Hepatic stellate cell (primary cell): Measurements from ENCODE around the gene PNMA1.

Experiments used
- DNase-seq: peaks from one replicate; pipeline ENCODE4 v3.0.0; 2011; ENCODE audit warnings: low spot score

PNMA1 gene

DNA sequence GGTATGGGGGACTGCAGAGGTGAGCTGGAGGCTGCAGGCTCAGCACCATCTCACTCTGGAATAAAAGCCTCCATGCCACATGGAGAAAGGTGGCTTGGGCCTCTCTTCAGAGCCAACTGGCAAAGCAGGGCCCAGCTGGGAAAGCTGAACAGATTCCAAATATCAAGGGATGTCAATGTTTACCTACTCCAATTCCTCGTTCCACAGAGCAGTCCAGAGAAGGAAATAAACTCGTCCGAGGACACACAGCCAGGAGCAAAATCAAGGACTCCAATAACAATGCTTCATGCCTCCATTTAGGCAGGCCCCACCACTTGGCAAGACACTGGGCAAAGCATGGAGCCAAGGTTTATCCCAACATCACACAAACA lies 36.3 kb upstream of the PNMA1 start:
- no peak for DNase-seq

GRCh38 chr14:73749706-73750530 lies 35.7 kb upstream of the PNMA1 start:
- DNase-seq: no peak

GRCh38 chr14:73748858-73749357 lies 34.7 kb upstream of the PNMA1 start:
- DNase-seq: no peak

- no peak for DNase-seq
Measured at GRCh38 chr14:73747379-73748211, 33.4 kb upstream of the PNMA1 start.

DNA sequence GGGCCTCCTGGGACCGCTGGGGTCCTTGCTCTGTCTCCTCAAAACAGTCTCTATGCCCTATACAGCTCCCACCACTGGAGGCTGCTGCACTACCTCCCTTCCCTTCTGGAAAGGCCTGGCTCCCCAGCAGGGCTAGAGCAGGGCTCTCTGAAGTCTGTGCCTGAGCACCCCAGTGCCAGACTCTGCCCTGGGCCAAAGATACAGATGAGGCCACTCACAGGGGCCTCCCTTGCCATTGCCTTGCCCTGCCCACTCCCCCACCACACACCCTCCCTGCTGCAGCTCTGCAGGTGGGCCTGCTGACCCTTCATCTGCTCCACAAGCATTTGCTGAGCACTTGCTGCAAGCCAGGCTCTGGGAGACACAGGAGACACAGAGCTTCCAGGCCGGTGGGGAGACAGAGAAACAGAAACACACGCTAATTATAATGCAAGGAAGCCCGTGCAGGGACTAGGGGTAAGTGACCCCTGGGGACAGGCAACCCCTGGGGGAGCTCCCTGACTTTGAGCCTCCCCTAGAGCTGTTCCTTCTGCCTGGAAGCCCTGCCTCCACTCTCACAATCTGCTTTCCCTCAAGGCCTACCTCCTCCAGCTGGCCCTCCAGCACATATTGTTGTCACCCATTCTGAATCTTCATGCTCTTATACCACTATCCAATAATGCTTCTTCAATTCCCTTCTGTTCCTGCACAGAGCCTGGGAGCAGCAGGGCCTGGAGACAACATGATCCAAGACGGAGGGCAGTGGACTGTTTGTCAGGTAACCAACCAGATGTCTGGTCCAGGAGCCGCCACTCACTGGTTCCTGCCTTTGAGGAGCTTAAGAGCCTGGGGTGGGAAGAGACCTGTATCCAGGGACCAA lies 32.6 kb upstream of the PNMA1 start:
- no peak for DNase-seq

GRCh38 chr14:73745571-73746519 lies 31.7 kb upstream of the PNMA1 start:
- no peak for DNase-seq

GRCh38 chr14:73744874-73745529 lies 30.8 kb upstream of the PNMA1 start:
- DNase-seq: no peak

DNA sequence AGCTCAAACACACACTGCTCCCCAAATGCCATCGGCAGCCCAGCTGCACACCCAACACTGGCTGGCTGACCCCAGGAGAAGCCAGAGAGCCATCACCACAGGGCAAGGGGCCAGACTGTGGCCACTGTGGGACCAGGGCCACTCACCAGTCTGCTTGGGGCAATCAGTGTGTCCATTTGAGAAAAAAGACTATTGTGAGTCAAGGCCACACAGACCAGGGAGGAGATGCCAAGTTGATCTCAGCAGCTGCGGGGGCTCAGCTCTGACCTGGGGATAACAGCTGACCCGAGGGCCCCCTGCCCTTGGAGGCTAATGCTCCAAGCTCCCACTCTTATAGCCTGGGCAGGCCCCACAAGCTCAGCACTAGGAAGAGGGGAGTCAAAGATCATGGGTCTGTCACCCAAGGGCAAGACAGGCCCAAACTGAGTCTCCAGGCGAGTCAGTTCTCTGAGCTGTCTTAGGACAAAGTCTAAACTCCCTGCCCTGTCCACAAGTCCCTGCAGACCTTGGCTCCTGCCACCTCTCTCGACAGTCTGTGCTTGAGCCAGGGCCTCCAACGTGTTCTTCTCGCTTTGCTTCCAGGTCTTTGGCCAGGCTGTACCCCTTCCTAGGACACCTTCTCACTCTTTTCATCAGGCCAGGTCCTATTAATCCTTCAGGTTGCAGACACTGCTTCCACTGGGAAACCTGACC lies 30.1 kb upstream of the PNMA1 start:
- no peak for DNase-seq

- peak; percentile 69 for DNase-seq
Measured at GRCh38 chr14:73743431-73743931, 29.3 kb upstream of the PNMA1 start.

DNA sequence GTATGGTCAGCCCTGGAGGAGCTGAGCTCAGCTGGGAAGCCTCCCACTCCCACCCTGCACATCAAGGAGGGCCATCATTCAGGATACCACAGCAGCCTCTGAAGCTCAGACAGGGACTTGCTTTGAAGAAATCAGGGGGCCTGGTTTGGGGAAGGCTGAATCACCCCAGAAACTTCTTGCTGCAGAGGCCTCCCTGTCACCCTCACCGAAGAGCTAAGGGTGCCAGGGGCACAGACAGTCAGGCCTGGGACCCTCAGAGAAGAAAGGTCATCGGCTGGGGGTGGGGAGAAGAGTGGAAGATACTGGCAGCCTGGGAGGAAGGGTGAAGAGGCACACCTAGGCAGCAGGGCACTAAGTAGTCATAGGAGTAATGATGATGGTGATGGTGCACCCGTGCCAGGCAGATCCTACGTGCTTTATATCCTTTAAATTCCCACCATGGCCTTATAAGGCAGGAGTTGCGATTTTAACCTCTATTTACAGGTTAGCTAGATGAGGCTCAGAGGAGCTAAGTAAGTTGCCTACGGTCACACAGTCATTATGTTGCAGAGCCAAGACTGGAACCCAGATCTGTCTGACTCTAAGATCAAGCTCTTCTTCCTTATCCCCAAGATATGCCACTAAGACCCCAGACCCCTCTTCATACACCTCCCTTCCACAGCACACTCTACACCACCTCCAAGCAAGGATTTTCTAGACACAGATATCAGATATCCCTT lies 28.5 kb upstream of the PNMA1 start:
- no peak for DNase-seq

- no peak for DNase-seq
Measured at GRCh38 chr14:73741876-73742519, 27.8 kb upstream of the PNMA1 start.

GRCh38 chr14:73741386-73741875 lies 27.2 kb upstream of the PNMA1 start:
- DNase-seq: peak; percentile 88

DNA sequence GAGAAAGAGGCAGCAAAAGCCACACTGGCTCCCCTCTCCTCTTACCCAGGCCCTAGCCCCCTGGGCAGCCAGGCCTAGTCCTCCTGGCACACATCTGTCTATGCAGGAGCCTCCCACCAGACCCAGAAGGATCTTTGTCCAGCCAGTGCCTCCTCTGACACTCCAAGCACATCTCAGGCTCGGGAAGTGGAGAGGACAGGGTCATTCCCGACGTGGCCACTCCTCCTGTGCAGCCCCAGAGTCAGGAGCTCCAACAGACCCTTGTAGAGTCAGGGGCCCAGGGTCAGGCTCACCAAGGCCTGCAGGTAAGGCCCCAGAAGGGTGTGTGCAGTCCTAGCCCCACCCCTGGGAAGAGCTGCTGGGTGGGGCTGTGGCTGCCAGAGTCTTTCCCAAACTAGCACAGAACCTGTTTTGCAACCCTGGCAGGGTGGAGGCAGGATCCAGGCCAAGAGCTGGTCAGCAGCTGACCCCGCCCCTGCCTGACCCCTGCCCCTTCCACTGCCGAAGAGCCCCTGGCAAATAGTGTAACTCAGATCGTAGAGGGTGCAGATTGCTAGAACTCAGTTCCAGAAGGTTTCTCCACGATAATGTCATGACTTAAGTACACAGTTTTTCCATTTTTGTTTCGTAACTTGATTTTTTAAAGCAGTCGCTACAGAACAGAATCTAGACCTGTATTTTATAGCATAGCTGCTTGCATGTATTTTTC lies 26.6 kb upstream of the PNMA1 start:
- no peak for DNase-seq

DNA sequence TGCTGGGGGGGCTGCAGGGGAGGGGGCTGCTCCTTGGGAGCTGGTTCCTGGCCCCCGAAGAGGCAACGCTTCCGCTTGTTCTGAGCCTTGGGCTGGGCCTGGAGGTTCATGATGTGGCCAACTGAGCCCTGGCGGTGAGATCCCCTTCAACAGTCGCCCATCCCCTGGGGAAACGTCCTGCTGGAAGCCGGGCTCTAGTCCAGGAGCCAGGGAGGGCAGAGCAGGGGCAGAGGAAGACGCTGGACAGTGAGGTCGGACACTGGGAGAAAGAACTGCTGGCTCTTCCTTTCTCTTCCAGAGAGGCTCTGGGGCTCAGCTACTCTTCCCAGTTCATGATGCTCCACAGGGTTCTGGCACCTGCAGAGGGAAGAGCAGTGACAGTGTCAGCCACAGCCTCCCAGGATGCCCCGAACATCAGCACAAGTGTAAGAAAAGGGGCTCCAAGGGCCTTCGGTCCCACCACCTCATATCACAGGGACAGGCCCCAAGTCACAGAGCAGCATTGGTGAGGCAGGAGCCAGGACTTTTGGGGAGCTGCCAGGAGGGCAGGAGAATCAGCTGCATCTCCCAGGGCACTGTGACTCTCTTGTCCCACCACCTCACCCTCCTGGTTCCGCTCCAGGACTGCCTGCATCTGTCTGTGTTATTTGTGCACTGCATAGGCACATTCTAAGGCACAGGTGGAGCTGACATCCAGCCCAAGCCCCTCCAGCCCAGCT lies 25.9 kb upstream of the PNMA1 start:
- DNase-seq: no peak

GRCh38 chr14:73739174-73739898 lies 25.2 kb upstream of the PNMA1 start:
- no peak for DNase-seq

DNA sequence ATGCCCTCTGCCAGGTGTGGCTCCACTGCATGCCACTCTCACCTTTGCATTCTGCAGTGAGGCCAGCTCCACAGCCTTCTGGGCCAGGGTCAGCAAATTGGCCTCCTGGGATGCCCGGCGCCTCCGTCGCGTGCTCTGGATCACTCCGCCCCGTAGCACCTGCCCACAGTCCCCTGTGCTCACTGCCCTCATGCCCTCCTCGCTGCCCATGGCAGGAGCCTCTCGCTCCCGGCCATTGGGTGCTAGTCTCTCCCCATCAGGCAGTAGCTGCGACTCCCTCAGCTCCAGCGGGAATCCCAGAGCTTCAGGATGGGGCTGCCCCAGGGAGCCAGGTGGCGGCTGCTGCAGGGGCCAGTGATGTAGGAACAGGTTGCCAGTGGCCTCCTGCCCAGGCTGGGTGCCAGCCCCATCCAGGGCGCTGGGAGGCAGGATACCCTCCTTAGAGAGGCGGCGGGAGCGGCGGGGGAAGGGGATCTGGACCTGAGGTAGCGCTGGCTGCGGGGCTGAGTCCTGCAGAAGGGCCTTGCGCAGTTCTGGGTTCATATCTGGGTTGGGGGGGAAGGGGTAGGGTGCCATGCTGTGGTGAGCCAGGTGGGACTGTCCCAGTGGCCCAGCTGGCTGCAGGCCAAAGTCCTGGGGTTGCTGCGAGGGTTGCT lies 24.5 kb upstream of the PNMA1 start:
- no peak for DNase-seq
